H1 (cell line): Measurements from ENCODE around the gene CYTL1. TPM values are rescaled to one million over a fixed set of nuclear protein-coding genes. Genes with fewer than 3 reads are reported as not detected.

Source experiments
- CTCF ChIA-PET: fragments of 300-600 bp; sonication (Branson Sonifier 250); formaldehyde crosslinking; loops from one replicate; lab custom pipeline; 2021; ENCODE audit not compliant: partially characterized antibody; lab: Charles Lee
- POLR2A ChIA-PET: fragments of 300-600 bp; sonication (Branson Sonifier 250); formaldehyde crosslinking; loops from one replicate; lab custom pipeline; 2021; ENCODE audit warnings: inconsistent platforms; ENCODE audit not compliant: partially characterized antibody; lab: Charles Lee
- DNase-seq, 2 experiments: peaks; one replicate each; pipeline versions ENCODE4 v3.0.0 to v3.0.0-alpha.2; 2010 to 2022; ENCODE audit warnings: low spot score in 2 of 2, low read depth in 1 of 2, mixed read lengths in 1 of 2
- FAIRE-seq: peaks from 2 replicates; lab custom pipeline; 2011; peaks lifted over from hg19 to GRCh38; lab: Jason Lieb, UNC
- H2AFZ ChIP-seq: 2 replicates; pipeline ENCODE4 v1.8.1; 2012; ENCODE audit warnings: low read length, inconsistent platforms
- H2AK5ac ChIP-seq: 2 replicates; pipeline ENCODE4 v1.6.1; 2013; ENCODE audit warnings: low read depth, low read length
- H2BK120ac ChIP-seq: replicated peaks from 2 replicates; pipeline ENCODE3; 2013; ENCODE audit warnings: low read depth, low read length, inconsistent platforms
- H2BK12ac ChIP-seq: 2 replicates; pipeline ENCODE4 v1.6.1; 2013; ENCODE audit warnings: low read depth, low read length
- H2BK15ac ChIP-seq: 2 replicates; pipeline ENCODE4 v1.6.1; 2013; ENCODE audit warnings: low read length
- H2BK20ac ChIP-seq: 2 replicates; pipeline ENCODE4 v1.6.1; 2013; ENCODE audit warnings: low read length
- H2BK5ac ChIP-seq: 2 replicates; pipeline ENCODE4 v1.6.1; 2013; ENCODE audit warnings: low read depth, low read length
- H3K14ac ChIP-seq: 2 replicates; pipeline ENCODE4 v1.6.1; 2013; ENCODE audit warnings: inconsistent platforms; ENCODE audit not compliant: insufficient read length
- H3K18ac ChIP-seq: 2 replicates; pipeline ENCODE4 v1.6.1; 2013; ENCODE audit warnings: low read length; ENCODE audit errors: extremely low read depth
- H3K23ac ChIP-seq: 2 replicates; pipeline ENCODE4 v1.6.1; 2013; ENCODE audit warnings: inconsistent platforms; ENCODE audit not compliant: insufficient read length
- H3K23me2 ChIP-seq: 2 replicates; pipeline ENCODE4 v1.6.1; 2013; ENCODE audit warnings: low read depth, low read length
- H3K27ac ChIP-seq: 2 replicates; pipeline ENCODE4 v1.6.1; 2011; ENCODE audit warnings: low read depth, low read length, inconsistent platforms
- H3K27me3 ChIP-seq, 4 experiments: replicated peaks in 1 of 4; 1 replicate in 1 of 4; 2 replicates in 3 of 4; pipeline versions ENCODE4 v1.6.1 to v1.8.1; 2011 to 2013; ENCODE audit warnings: low read length in 3 of 4, mild to moderate bottlenecking in 3 of 4, inconsistent platforms in 2 of 4, mixed read lengths in 2 of 4, moderate library complexity in 1 of 4; ENCODE audit not compliant: control insufficient read depth in 3 of 4, insufficient read depth in 3 of 4; ENCODE audit errors: extremely low read depth in 1 of 4
- H3K36me3 ChIP-seq, 4 experiments: 2 replicates each; pipeline versions ENCODE4 v1.6.1 to v1.8.1; 2011 to 2013; ENCODE audit warnings: mild to moderate bottlenecking in 4 of 4, low read length in 3 of 4, moderate library complexity in 2 of 4, control low read depth in 1 of 4, inconsistent platforms in 1 of 4; ENCODE audit not compliant: insufficient read depth in 4 of 4, control insufficient read depth in 2 of 4
- H3K4ac ChIP-seq: replicated peaks from 2 replicates; pipeline ENCODE3; 2013; ENCODE audit warnings: low read length, low read depth, mixed read lengths, inconsistent platforms; ENCODE audit not compliant: insufficient read length
- H3K4me1 ChIP-seq, 4 experiments: replicated peaks in 1 of 4; 1 replicate in 1 of 4; 2 replicates in 3 of 4; pipeline versions ENCODE4 v1.6.1 to v1.8.1; 2011 to 2013; ENCODE audit warnings: low read length in 3 of 4, inconsistent platforms in 2 of 4, mixed read lengths in 1 of 4; ENCODE audit not compliant: insufficient read depth in 4 of 4, control insufficient read depth in 3 of 4
- H3K4me2 ChIP-seq, 2 experiments: 2 replicates each; pipeline versions ENCODE4 v1.6.1 to v1.8.1; 2011 to 2013; ENCODE audit warnings: low read depth in 2 of 2, low read length in 2 of 2, control low read depth in 1 of 2, inconsistent platforms in 1 of 2, mild to moderate bottlenecking in 1 of 2; ENCODE audit not compliant: insufficient read depth in 1 of 2
- H3K4me3 ChIP-seq, 4 experiments: fragments of 200-600, 300-600 bp in 1 of 4; sonication (generic), shearing (Covaris generic), sonication (Bioruptor Twin) in 1 of 4; 2 replicates each; pipeline versions ENCODE4 v1.5.1 to v1.8.1; 2011 to 2016; ENCODE audit warnings: low read length in 4 of 4, low read depth in 3 of 4, control low read depth in 2 of 4, inconsistent platforms in 2 of 4, mild to moderate bottlenecking in 2 of 4, mixed read lengths in 1 of 4, moderate library complexity in 1 of 4; ENCODE audit not compliant: insufficient read depth in 2 of 4; ENCODE audit errors: extremely low read depth in 1 of 4
- H3K56ac ChIP-seq: replicated peaks from 2 replicates; pipeline ENCODE3; 2013; ENCODE audit warnings: low read depth, mild to moderate bottlenecking, mixed read lengths, low read length, inconsistent platforms; ENCODE audit not compliant: insufficient read length
- H3K79me1 ChIP-seq: 2 replicates; pipeline ENCODE4 v1.6.1; 2013; ENCODE audit warnings: low read depth, low read length, control low read depth
- H3K79me2 ChIP-seq, 2 experiments: 2 replicates each; pipeline versions ENCODE4 v1.6.1 to v1.8.1; 2012 to 2013; ENCODE audit warnings: low read length in 2 of 2, mild to moderate bottlenecking in 2 of 2, inconsistent platforms in 1 of 2; ENCODE audit not compliant: insufficient read depth in 2 of 2, control insufficient read depth in 1 of 2
- H3K9ac ChIP-seq, 4 experiments: replicated peaks in 1 of 4; 1 replicate in 1 of 4; 2 replicates in 3 of 4; pipeline versions ENCODE4 v1.6.1 to v1.8.1; 2011 to 2013; ENCODE audit warnings: low read depth in 3 of 4, low read length in 3 of 4, control low read depth in 2 of 4, mild to moderate bottlenecking in 2 of 4, moderate library complexity in 2 of 4, inconsistent platforms in 1 of 4; ENCODE audit errors: extremely low read depth in 1 of 4
- H3K9me3 ChIP-seq, 2 experiments: 2 replicates each; pipeline versions ENCODE4 v1.6.1 to v1.8.1; 2012 to 2013; ENCODE audit warnings: mild to moderate bottlenecking in 2 of 2, moderate library complexity in 2 of 2, control low read depth in 1 of 2, inconsistent platforms in 1 of 2, low read depth in 1 of 2, low read length in 1 of 2, mixed read lengths in 1 of 2; ENCODE audit not compliant: insufficient read depth in 2 of 2
- H4K20me1 ChIP-seq, 2 experiments: replicated peaks in 1 of 2; 2 replicates each; pipeline versions ENCODE3 to v1.8.1; 2011 to 2013; ENCODE audit warnings: inconsistent platforms in 2 of 2, low read length in 2 of 2, mild to moderate bottlenecking in 1 of 2; ENCODE audit not compliant: insufficient read depth in 2 of 2, control insufficient read depth in 1 of 2
- H4K5ac ChIP-seq: 2 replicates; pipeline ENCODE4 v1.6.1; 2013; ENCODE audit warnings: low read length, low read depth, mixed read lengths, inconsistent platforms; ENCODE audit not compliant: insufficient read length
- H4K8ac ChIP-seq: 2 replicates; pipeline ENCODE4 v1.8.0; 2013; ENCODE audit warnings: mild to moderate bottlenecking, moderate library complexity, low read length, inconsistent platforms; ENCODE audit not compliant: insufficient read depth; ENCODE audit errors: extremely low read depth
- H4K91ac ChIP-seq: replicated peaks from 2 replicates; pipeline ENCODE3; 2013; ENCODE audit warnings: low read length, mixed read lengths, inconsistent platforms; ENCODE audit not compliant: insufficient read length
- SP2 ChIP-seq: IDR thresholded peaks from 2 replicates; pipeline ENCODE4 v1.6.1; 2012; ENCODE audit warnings: mild to moderate bottlenecking, low read length, inconsistent platforms
- WGBS, 2 experiments: shearing (Covaris generic) in 1 of 2; methylation state at CpG; one replicate each; pipeline versions ENCODE4 v1.1.6 to v1.1.7; 2013 to 2015; ENCODE audit warnings: low lambda C conversion rate in 2 of 2, mixed read lengths in 2 of 2, inconsistent platforms in 1 of 2, low coverage in 1 of 2, missing lambda C conversion rate in 1 of 2; ENCODE audit not compliant: insufficient replicate concordance in 2 of 2, insufficient coverage in 1 of 2, insufficient read length in 1 of 2; ENCODE audit errors: extremely low coverage in 1 of 2, missing lambda C conversion rate in 1 of 2; 5-methylcytosine and 5-hydroxymethylcytosine counted together
- polyA plus RNA-seq, 7 experiments: library from polyadenylated mRNA; depleted of rRNA in 3 of 7; stranded (reverse) in 5 of 7; unstranded in 2 of 7; fragments of >200 nt in 5 of 7; fragments of 200-250 nt in 2 of 7; gene quantifications; 1 replicate in 5 of 7; 2 replicates in 1 of 7; 4 replicates in 1 of 7; pipeline versions ENCODE4 v1.2.1 to v1.2.3, GENCODE V29; 2011 to 2013; ENCODE audit warnings: missing spikeins in 2 of 7, mixed read lengths in 2 of 7
- total RNA-seq: library from RNA; stranded (reverse); fragmentation: NEBNext Ultra II Directional; extraction: Animal tissue kit (Norgen Biotek cat#: 25700); gene quantifications from 2 replicates; pipeline ENCODE4 v1.2.1, GENCODE V29; 2021

The CYTL1 gene
- total and polyA plus RNA-seq, 2 of the 8 experiments (the other 6 are each of a cell fraction or from before 2014, with no cell fraction given): 8.6 to 9.8 TPM

DNA sequence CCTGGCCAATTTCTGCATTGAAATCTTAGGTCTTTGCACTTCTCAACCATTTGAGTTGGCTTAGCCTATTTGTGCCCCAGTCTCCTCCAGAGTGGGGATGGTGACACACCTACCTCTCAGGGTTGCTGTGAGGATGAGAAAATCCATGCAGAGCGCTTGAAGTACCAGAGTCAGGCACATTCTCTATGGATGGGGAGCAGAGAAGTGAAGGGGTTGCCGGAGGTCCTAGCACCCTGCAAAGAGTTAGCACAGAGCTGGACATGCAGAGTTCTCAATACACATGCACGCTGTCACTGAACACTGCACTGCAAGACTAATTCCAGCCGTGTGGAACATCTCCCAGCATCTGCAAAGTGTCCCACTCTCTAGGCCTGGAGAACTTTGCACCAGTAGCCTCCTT lies 29.5 kb upstream of the CYTL1 start:
- POLR2A ChIA-PET: no interaction called here
- Histone ChIP-seq H3K18ac (no peak overlapping the region), H2BK5ac (no peak overlapping the region), H4K91ac (no peak overlapping the region), H3K9me3 (no peaks in the 10 kb centered on the region), H3K79me1 (no peaks in the 10 kb centered on the region), H3K14ac (no peak overlapping the region), H2BK12ac (no peak overlapping the region), H3K23ac (no peak overlapping the region), H3K4me3 (no peak overlapping the region), H3K79me2 (no peaks in the 10 kb centered on the region), H4K20me1 (peaks cover 3 to 4% of the 10 kb centered on the region in 2 experiments), H3K4me2 (no peak overlapping the region), H3K27me3 (peaks cover 15 to 28% (median 24%) of the 10 kb centered on the region in 4 experiments), H3K23me2 (peaks cover 13% of the 10 kb centered on the region; the same call in 1 of the 2 replicates), H2AFZ (no peak overlapping the region), H2BK20ac (no peak overlapping the region), H3K9ac (no peak overlapping the region), H2AK5ac (no peak overlapping the region), H3K4me1 (peaks cover 0 to 7% (median 5%) of the 10 kb centered on the region in 4 experiments; a peak in 5 of 7 replicates), H3K4ac (no peak overlapping the region), H2BK15ac (no peak overlapping the region), H2BK120ac (no peak overlapping the region), H4K5ac (no peak overlapping the region), H3K56ac (no peak overlapping the region), H4K8ac (no peak overlapping the region), H3K36me3 (no peaks in the 10 kb centered on the region), H3K27ac (no peak overlapping the region)
- 84% methylated on average over 4 of the region's 4 CpGs; no CpG with 5 or more reads in 1 of the 2 experiments for WGBS, 2 experiments
- CTCF ChIA-PET: interaction anchor here (3.2 kb wide), 1 partner anchor 93 kb away, joined by 16 read pairs; no protein-coding TSS in a partner anchor
- FAIRE-seq: no peak
- no peak for DNase-seq
- no peak for TF ChIP-seq SP2
